Caco-2 (cell line): ENCODE data around the gene GJB6. TPM values are rescaled to one million over a fixed set of nuclear protein-coding genes. Genes with fewer than 3 reads are reported as not detected.

Source experiments
- BruUV-seq: library from RNA; stranded (reverse); fragments of 400-500 nt; replicated peaks from 2 replicates; lab custom pipeline; 2021; lab: Mats Ljungman, UMichigan
- CTCF ChIA-PET: fragments of 300-600 bp; sonication (Branson Sonifier 250); formaldehyde crosslinking; loops from one replicate; lab custom pipeline; 2022; ENCODE audit warnings: antibody characterized with exemption; lab: Charles Lee
- POLR2A ChIA-PET: fragments of 300-600 bp; sonication (Branson Sonifier 250); formaldehyde crosslinking; loops from one replicate; lab custom pipeline; 2022; ENCODE audit warnings: antibody characterized with exemption; lab: Charles Lee
- DNase-seq, 2 experiments: peaks; one replicate each; pipeline versions ENCODE4 v3.0.0 to v3.0.0-alpha.2; 2020 to 2022
- H3K27me3 ChIP-seq: replicated peaks from 2 replicates; pipeline ENCODE4 v1.6.0; 2011; ENCODE audit warnings: low read length; ENCODE audit not compliant: control insufficient read depth, insufficient read depth
- H3K36me3 ChIP-seq: 2 replicates; pipeline ENCODE4 v1.5.1; 2011; ENCODE audit warnings: low read length; ENCODE audit not compliant: control insufficient read depth, insufficient read depth
- H3K4me1 ChIP-seq: fragments of 250-450 bp; sonication (Bioruptor Pico); 2 replicates; pipeline ENCODE4 v1.5.1; 2020; ENCODE audit warnings: mild to moderate bottlenecking
- H3K4me3 ChIP-seq: 2 replicates; pipeline ENCODE4 v1.5.1; 2011; ENCODE audit warnings: low read depth, mild to moderate bottlenecking, control low read depth, low read length
- H3K9me3 ChIP-seq: fragments of 250-450 bp; sonication (Bioruptor Pico); 2 replicates; pipeline ENCODE4 v1.5.1; 2020; ENCODE audit warnings: mild to moderate bottlenecking, moderate library complexity
- H3K27ac Mint-ChIP-seq: one replicate; pipeline ENCODE4 v1.8.0; 2022; ENCODE audit warnings: mixed read lengths; ENCODE audit not compliant: unreplicated experiment
- H3K27me3 Mint-ChIP-seq: one replicate; pipeline ENCODE4 v1.8.0; 2022; ENCODE audit warnings: mixed read lengths; ENCODE audit not compliant: insufficient read depth, unreplicated experiment
- H3K36me3 Mint-ChIP-seq: one replicate; pipeline ENCODE4 v1.8.0; 2022; ENCODE audit warnings: mild to moderate bottlenecking, mixed read lengths; ENCODE audit not compliant: insufficient read depth, unreplicated experiment
- H3K4me1 Mint-ChIP-seq: one replicate; pipeline ENCODE4 v1.8.0; 2022; ENCODE audit warnings: low read depth, mixed read lengths; ENCODE audit not compliant: unreplicated experiment
- H3K4me3 Mint-ChIP-seq: one replicate; pipeline ENCODE4 v1.8.0; 2022; ENCODE audit warnings: mild to moderate bottlenecking, moderate library complexity, mixed read lengths; ENCODE audit not compliant: unreplicated experiment
- H3K9me3 Mint-ChIP-seq: one replicate; pipeline ENCODE4 v1.8.0; 2022; ENCODE audit warnings: mixed read lengths; ENCODE audit not compliant: unreplicated experiment
- intact Hi-C: fragments of 100-400 bp; cut with micrococcal nuclease; formaldehyde crosslinking; loops from one replicate; pipeline ENCODE4 v1.10.0; 2022; ENCODE audit not compliant: unreplicated experiment
- total RNA-seq: library from RNA; stranded (reverse); gene quantifications from 2 replicates; pipeline ENCODE4 v1.2.3, GENCODE V29; 2022
- TF ChIP-seq, protein P1 (sequence below), 2 experiments: fragments of 200-600 bp in 1 of 2; IDR thresholded peaks; 1 replicate in 1 of 2; 2 replicates in 1 of 2; pipeline versions ENCODE4 v1.5.1 to v1.8.0; 2011 to 2022; ENCODE audit warnings: antibody characterized with exemption in 1 of 2, control low read depth in 1 of 2, inconsistent platforms in 1 of 2, low read depth in 1 of 2, low read length in 1 of 2, mild to moderate bottlenecking in 1 of 2, moderate library complexity in 1 of 2; ENCODE audit not compliant: insufficient read depth in 1 of 2, severe bottlenecking in 1 of 2, unreplicated experiment in 1 of 2

GJB6 gene
- total RNA-seq, 1 experiment from 2014 or later, result not detected

DNA sequence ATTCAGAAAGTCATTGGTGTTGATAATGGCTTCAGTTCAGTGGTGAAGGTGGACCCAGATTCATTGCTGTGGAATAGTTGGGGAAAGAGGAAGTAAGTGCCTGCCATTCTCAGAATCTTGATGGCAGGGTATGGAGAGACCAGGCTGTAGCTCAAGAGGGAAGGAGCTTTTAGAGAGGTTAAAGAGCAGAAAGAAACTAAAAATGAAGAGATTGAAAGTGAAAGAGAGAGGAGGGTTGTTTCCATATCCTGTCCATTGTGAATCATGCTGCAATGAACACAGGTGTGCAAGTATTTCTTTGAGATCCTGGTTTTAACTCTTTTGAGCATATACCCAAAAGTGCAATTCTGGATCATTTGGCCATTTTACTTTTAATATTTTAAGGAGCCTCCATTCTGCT is 12.5 kb downstream of the GJB6 start:
- no peak for DNase-seq
- no peaks in the 10 kb centered on the region for H3K4me1 ChIP-seq
- TF ChIP-seq, protein P1, sequence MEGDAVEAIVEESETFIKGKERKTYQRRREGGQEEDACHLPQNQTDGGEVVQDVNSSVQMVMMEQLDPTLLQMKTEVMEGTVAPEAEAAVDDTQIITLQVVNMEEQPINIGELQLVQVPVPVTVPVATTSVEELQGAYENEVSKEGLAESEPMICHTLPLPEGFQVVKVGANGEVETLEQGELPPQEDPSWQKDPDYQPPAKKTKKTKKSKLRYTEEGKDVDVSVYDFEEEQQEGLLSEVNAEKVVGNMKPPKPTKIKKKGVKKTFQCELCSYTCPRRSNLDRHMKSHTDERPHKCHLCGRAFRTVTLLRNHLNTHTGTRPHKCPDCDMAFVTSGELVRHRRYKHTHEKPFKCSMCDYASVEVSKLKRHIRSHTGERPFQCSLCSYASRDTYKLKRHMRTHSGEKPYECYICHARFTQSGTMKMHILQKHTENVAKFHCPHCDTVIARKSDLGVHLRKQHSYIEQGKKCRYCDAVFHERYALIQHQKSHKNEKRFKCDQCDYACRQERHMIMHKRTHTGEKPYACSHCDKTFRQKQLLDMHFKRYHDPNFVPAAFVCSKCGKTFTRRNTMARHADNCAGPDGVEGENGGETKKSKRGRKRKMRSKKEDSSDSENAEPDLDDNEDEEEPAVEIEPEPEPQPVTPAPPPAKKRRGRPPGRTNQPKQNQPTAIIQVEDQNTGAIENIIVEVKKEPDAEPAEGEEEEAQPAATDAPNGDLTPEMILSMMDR (IDR thresholded peaks at IDR 0.05; ENCODE audit: insufficient read depth in 1 of 2, low read depth in 1 of 2, low read length in 1 of 2, severe bottlenecking in 1 of 2, unreplicated experiment in 1 of 2), result no peak
- BruUV-seq, result no TSS peak
- no peaks in the 10 kb centered on the region for H3K36me3 ChIP-seq
- intact Hi-C loops, result no loop called here
- H3K9me3 ChIP-seq, result no peaks in the 10 kb centered on the region
- Mint-ChIP-seq H3K4me3 (no peak overlapping the region), H3K4me1 (no peaks in the 10 kb centered on the region), H3K9me3 (no peaks in the 10 kb centered on the region), H3K27me3 (peaks cover 32% of the 10 kb centered on the region), H3K36me3 (no peaks in the 10 kb centered on the region), H3K27ac (no peak overlapping the region)
- CTCF ChIA-PET, result no interaction called here
- H3K4me3 ChIP-seq, result no peak overlapping the region
- POLR2A ChIA-PET, result no interaction called here
- H3K27me3 ChIP-seq, result no peaks in the 10 kb centered on the region; the same call in 1 of the 2 replicates

DNA sequence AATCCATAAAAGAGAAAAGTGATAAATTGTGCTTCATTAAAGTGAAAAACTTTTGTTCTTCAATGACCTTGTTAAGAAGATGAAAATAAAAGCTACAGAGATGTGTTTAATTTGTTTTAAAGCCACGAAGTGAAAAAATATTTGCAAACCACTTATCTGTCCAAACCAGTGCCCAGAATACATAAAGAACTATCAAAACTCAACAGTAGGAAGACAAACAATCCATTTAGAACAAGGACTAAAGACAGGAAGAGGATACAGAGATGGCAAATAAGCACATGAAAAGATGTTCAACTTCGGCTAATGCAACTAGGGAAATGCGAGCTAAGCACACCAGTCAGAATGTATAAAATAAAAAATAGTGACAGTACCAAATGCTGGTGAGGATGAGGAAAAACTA is 15.0 kb downstream of the GJB6 start:
- Mint-ChIP-seq H3K27ac (no peak overlapping the region), H3K9me3 (peaks cover 12% of the 10 kb centered on the region), H3K36me3 (no peaks in the 10 kb centered on the region), H3K4me1 (no peaks in the 10 kb centered on the region), H3K27me3 (peaks cover 36% of the 10 kb centered on the region), H3K4me3 (no peak overlapping the region)
- H3K36me3 ChIP-seq, result no peaks in the 10 kb centered on the region
- POLR2A ChIA-PET, result no interaction called here
- H3K4me3 ChIP-seq, result no peak overlapping the region
- CTCF ChIA-PET, result no interaction called here
- BruUV-seq, result no TSS peak
- H3K9me3 ChIP-seq, result no peaks in the 10 kb centered on the region
- TF ChIP-seq, protein P1 (IDR thresholded peaks at IDR 0.05; ENCODE audit: insufficient read depth in 1 of 2, low read depth in 1 of 2, low read length in 1 of 2, severe bottlenecking in 1 of 2, unreplicated experiment in 1 of 2), result no peak
- no peaks in the 10 kb centered on the region for H3K4me1 ChIP-seq
- H3K27me3 ChIP-seq, result no peaks in the 10 kb centered on the region; the same call in 1 of the 2 replicates
- intact Hi-C loops, result no loop called here
- no peak for DNase-seq

DNA sequence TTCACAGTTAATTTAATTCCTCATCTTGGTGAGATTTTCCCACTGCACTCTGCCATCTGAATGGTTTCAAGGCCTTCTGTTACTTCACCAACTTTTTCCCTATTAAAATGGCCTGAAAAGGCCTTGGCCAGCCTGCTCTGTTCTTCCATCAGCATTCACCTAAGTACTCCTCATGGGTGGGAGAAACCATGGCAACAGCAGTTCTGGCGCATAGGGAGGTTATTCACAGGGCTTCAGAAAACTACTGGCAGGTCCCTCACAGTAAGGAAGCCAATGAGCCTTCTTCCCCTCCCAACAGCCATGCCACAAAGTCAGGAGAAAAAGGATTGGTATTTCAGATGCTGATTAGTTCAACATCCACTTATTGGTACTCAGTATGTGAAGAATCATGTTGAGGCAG is 22.2 kb downstream of the GJB6 start:
- no peaks in the 10 kb centered on the region for H3K36me3 Mint-ChIP-seq
- peaks cover 12% of the 10 kb centered on the region for H3K9me3 Mint-ChIP-seq
- intact Hi-C loops, result no loop called here
- no peak for DNase-seq
- CTCF ChIA-PET, result no interaction called here
- no peaks in the 10 kb centered on the region for H3K4me1 Mint-ChIP-seq
- Histone ChIP-seq H3K9me3 (no peaks in the 10 kb centered on the region), H3K27me3 (peaks cover 1% of the 10 kb centered on the region; the same call in 1 of the 2 replicates), H3K4me3 (no peak overlapping the region), H3K4me1 (no peaks in the 10 kb centered on the region), H3K36me3 (no peaks in the 10 kb centered on the region)
- TF ChIP-seq, protein P1 (IDR thresholded peaks at IDR 0.05; ENCODE audit: insufficient read depth in 1 of 2, low read depth in 1 of 2, low read length in 1 of 2, severe bottlenecking in 1 of 2, unreplicated experiment in 1 of 2), result no peak
- no TSS peak for BruUV-seq
- no peak overlapping the region for H3K4me3 Mint-ChIP-seq
- peaks cover 28% of the 10 kb centered on the region for H3K27me3 Mint-ChIP-seq
- POLR2A ChIA-PET, result no interaction called here
- no peak overlapping the region for H3K27ac Mint-ChIP-seq
